Body of pancreas (tissue), 4 donors: ENCODE data around the gene MYLK4.

Experiments used
- POLR2A ChIP-seq, 3 donors: fragments of 450-650 bp; IDR thresholded peaks; one replicate each; pipeline ENCODE4 v1.6.1; 2016; ENCODE audit warnings: antibody characterized with exemption in 3 of 3, mild to moderate bottlenecking in 2 of 3
- TF ChIP-seq, protein P1 (sequence below), 7 experiments: fragments of 450-650 bp in 4 of 7; fragments of 200-600 bp in 3 of 7; sonication (generic) in 3 of 7; IDR thresholded peaks; one replicate each; pipeline ENCODE4 v1.5.1; 2016 to 2019; ENCODE audit warnings: antibody characterized with exemption in 7 of 7

DNA sequence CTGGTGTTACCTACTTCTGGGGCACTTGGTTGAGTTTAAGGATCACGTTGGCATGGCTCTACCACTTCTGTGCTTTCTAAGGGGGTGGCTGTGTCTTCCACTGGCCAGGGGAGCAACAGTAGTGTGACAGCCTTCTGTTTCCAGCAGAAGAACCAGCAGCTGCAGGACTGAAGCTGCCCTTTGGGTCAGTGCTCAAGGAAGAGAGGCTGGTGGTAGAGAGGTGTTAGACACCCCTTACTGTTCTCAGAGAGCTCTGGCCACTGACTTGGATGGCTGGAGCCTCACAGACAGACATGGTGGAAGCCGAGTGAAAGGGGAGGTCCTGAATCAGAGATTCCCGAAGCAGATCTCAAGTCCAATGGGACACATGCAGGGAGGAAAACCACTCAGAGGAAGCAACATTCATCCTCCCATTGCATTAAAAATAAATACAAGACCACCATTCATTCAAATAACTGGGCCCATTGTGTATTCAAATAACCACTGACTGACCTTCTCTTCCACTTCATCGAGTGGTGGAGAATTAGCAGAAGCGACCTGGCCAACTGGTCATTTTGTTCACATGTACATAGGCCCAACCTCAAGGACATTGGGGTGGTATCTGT, 106.7 kb downstream of the MYLK4 start:
- TF ChIP-seq, protein P1, sequence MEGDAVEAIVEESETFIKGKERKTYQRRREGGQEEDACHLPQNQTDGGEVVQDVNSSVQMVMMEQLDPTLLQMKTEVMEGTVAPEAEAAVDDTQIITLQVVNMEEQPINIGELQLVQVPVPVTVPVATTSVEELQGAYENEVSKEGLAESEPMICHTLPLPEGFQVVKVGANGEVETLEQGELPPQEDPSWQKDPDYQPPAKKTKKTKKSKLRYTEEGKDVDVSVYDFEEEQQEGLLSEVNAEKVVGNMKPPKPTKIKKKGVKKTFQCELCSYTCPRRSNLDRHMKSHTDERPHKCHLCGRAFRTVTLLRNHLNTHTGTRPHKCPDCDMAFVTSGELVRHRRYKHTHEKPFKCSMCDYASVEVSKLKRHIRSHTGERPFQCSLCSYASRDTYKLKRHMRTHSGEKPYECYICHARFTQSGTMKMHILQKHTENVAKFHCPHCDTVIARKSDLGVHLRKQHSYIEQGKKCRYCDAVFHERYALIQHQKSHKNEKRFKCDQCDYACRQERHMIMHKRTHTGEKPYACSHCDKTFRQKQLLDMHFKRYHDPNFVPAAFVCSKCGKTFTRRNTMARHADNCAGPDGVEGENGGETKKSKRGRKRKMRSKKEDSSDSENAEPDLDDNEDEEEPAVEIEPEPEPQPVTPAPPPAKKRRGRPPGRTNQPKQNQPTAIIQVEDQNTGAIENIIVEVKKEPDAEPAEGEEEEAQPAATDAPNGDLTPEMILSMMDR (IDR thresholded peaks at IDR 0.05), result no peak
- no peak for TF ChIP-seq POLR2A (IDR thresholded peaks at IDR 0.05)
